M059J (cell line): ENCODE results near the gene XIAP. TPM values are rescaled to one million over a fixed set of nuclear protein-coding genes. Genes with fewer than 3 reads are reported as not detected.

Source experiments
- DNase-seq: peaks from one replicate; pipeline ENCODE4 v3.0.0-alpha.2; 2012; ENCODE audit warnings: low read depth
- total RNA-seq: library from RNA; depleted of rRNA; stranded (reverse); fragments of >200 nt; shearing (Covaris generic); gene quantifications from 2 replicates; pipeline ENCODE4 v1.2.3, GENCODE V29; 2014; rRNA removed

Gene XIAP
- total RNA-seq, 1 experiment from 2014 or later, result 44.2 TPM

DNA sequence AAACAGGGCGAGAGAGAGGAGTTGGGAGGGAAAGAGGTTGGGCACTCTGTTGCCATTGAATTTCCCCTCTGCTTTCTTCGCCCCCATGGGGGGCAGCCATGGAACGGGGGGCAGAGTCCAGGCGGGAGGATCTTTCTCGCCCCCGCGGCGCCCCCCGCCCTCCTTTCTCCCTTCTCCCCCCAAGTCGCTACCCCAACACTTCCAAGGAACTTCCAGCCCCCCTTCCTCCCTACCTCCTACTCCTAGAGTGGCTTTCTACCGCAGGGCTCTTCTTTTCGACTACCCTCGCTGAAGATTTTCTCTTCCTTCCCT is 101.1 kb downstream of the XIAP start:
- DNase-seq, result no peak

DNA sequence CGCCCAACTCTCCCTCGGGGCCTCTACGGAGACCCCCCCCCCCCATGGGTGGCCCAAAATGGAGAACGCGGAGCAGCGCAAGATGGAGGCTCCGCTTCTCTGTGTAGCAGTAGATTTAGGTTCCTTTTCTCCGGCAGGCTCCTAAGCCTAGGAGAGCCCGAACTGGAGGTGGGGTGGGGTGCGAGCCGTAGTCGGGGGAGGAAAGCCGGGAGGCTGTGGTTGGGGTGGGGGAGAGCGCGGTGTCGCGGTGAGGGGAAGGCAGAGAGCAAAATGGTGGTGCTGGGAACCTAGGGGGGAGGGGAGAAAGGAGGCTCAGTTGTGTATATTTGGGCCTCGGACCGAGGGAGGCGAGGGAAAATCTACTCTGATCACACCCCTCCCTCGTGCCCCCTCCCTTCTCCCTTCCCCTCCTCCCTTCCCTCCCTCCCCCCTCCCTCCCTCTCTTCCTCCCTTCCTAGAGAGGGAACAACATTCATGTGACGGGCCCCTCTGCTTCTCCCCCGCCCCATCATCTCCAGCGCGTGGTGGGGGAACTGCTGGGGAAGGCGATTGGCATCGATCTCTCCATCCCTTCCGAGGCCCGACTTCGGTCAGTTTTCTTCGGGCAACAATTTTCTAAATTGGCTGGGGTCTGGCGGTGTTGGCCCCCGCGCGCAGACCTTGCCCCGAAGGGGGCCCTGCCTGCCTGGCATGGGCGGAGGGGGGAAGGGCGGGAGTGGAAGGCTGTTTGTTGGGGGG is 101.6 kb downstream of the XIAP start, which contains the start of gene STAG2:
Gene STAG2 (plus strand): TSS at position 439 of the 738 bp plus-strand sequence. CDS start 60,922 bp downstream, outside the sequence.
- DNase-seq, result peak; percentile 94

DNA sequence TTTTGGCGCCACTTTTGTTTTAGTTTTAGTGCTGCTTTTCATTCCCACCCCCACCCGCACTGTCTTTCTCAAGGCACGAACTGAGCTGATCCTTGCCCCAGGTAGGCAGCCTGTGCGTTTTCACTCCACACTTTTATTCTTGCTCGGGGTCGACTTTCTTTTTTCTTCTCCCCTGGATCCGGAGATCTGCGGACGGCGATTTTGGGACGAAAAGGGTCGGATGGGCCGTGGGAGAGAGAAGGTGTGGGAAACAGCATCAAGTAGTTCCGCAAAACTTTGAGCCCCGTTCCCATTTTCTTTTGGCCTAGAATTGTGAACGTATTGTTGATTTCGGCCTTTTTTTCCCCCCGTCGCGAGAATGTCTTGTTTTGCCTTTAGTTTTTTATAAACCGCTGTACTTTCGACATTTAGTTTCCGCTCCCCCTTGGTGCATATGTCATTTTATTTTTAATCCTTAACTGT is 102.2 kb downstream of the XIAP start:
- peak; percentile 70 for DNase-seq

DNA sequence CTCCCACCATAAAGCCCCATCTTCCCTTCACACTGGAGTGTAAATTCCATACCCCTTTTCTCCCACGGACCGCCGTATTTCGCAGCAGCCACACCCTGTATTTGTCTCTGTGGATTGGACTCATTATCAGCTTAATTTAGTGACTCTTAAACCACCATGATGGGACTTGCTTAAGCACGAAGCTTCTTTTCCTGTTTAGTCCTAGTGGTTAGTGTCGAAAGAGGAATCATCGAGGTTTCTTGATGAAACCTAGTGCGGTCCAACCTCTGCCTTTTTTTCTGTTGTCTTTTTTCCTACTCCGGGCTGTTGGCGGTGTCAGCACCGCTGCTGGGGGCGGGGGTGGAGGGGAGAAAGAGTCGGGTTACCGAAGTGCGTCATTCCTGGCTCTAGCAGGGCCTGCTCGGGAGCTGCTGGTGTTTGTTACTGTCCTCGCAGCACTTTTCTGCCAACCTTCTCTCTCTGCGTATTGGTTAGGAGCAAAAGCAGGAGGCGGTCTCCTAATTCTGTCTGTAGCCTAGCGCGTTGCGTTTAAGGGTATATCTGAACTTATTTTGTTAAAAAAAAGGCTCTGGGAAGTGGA is 103.0 kb downstream of the XIAP start:
- peak; percentile 98 for DNase-seq

Other genes starting within 250 kb of the XIAP start
- 64.6 and 111 TPM in 2 replicates for gene THOC2, start 127.0 kb upstream of the XIAP start, total RNA-seq
- 90.4 and 114 TPM in 2 replicates for gene STAG2, start 101.7 kb downstream of the XIAP start, total RNA-seq